Stimulated activated CD8-positive, alpha-beta memory T cell treated with anti-CD3 and anti-CD28 coated beads, Interleukin-15, amount 100 ng/mL, for 4 hours (primary cell): ENCODE data around the gene DOK4.

Experiments
- DNase-seq, 2 donors: peaks; one replicate each; pipeline ENCODE4 v3.0.0-alpha.2; 2020; ENCODE audit warnings: low read depth in 2 of 2

DOK4 gene

GRCh38 chr16:57477531-57478202, 8.6 kb downstream of the DOK4 start:
- DNase-seq, result no peak

DNA sequence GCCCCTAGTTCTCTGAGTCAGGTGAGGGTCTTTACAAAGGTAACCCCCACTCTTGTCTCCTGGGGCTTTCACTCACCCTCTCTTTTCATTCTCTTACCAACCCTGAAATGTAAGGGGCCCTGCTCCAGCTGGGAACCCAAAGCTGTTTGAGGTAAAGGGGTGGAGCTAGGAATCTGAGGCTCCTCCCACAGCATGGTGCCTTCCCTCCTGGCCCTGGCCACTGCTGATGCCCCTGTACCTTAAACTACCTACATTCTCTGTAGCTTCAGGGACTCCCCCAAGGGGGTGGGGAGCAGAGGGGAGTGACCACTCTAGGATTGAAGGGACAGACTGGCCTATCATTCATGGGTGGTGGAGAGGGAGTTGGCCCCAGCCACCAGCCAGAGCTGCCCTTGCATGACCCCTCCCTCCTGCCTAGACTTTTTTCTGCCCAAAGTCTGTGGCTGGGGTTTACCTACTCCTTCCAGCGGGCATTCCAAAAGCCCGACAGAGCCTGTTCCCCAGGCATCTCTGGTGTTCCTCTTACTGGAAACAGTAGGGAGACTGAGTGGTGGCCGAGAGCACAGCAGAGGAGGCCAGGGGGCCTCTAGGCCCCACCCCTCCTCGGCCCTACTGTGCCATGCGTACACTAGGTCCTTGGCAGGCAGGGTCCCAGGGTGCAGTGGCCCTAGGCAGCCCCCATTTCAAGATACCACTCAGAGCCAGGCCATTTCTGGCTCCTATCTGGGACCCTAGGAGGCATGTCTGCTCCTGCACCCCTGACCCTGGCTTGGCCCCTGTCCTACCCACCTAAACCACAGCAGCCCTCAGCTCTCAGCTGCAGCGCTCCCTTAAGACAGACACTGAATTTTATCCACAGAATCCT, 9.5 kb downstream of the DOK4 start:
- no peak for DNase-seq

GRCh38 chr16:57475711-57476339, 10.5 kb downstream of the DOK4 start:
- peak; percentile 34 to 37 for DNase-seq

DNA sequence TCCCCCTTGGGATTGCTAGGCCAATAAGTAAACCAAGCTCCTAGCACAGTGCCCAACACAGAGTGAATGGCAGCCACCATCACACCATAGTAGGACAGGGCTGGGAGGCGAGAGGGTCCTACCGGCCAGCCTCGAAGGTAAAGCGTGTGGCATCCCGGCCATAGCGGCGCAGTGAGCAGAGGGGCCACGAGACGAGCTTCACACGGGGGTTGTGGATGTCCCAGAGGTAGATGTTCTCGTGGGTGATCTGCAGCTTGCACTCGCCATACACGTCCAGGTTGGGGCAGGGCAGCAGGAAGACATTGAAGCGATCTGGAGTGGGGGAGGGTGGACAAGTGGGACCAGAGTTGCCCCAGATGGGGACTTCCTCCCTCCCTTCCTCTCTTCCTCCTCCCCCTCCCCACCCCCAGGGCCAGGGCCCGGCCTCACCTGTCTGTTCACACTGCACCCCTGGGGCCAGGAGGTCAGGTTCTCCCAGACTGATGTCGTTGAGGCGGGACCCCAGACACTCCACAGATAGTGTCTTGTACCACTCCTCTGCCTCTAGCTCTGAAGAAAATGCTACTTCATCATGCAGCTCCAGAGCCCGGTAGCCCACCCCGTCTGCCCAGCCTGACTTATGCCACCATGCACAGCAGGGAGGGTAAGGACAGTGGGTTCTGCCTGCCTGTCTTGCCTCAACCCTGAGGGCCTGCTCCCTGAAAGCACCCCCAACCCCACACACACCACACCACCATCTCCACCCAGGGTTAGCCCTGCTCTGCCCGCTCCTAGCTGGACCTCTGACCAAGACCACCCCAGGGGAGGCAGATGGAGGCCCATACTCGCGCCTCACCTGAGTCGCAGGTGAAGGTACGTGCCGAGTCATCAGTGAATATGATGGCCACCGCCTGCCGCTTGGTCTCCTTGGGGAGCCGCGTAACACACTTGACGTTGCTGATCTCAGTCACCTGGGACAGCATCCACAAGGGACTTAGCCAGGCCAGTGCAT, 11.3 kb downstream of the DOK4 start:
- DNase-seq, result no peak

DNA sequence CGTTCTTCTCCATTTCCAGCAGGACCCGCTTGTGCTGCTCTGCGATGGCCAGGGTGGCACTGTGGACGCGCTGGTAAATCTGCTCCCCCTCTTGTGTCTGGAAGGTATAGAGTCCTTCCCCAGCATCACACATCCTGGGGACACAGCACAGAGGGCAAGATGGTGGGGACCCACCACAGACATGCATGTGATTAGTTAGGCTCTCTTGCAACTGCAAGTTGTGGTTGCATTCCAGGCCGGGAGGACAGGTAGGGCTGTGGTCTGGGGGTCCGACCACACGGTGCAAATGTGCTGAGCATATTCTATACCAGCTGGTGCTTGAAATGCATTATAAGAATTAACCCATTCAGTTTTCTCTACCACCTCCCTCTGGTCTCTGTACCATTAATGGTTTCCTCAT, 12.4 kb downstream of the DOK4 start:
- DNase-seq, result no peak

DNA sequence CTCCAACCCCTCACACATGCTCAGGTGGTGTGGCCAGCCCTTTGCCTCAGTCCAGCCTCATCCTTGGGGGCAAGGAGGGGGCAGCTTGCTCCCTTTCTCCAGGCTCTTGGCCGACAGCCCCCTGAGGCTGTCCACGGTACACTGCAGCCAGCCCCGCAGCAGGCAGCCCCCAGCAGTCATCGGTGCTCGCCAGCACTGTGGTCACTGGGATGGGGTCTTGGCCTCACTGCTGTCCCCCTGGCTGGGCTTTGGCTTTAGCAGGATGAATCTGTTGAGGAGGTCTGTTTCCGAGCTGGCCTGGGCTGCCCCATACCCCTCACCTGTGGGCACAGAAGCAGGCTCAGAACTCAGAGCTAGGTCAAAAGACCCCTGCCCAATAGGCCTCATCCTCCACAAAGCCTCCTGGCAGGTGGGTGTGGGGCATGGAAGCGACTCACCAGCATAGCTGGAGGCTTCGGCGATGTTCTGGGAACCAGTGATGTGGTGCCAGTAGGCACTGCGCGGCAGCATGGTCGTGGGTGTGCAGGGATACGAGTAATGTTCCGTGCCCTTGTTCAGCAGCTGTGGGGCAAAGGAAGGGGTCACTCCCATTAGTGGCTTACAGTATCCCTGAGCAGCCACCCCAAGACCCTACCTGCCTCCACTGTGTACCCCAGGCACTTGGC, 13.0 kb downstream of the DOK4 start:
- DNase-seq, result no peak

DNA sequence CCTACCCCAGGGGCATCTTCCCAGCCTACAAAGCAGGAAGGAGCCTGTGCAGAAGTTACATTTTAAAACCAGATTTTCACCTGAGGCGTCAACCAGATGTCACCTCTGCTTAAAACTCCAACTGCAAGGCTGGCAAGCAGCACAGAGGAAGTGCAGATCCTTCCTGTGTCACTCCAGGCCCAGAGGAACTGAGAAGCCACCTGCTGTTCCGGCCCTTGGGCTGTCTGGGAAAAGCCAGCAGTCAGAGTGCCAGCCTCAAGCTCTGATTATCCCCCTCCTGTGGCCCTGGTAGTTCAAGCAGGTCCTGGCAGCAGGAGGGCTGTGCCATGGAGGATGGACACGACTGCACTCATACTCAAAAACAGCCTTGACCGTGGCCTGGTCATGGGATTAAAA, 13.6 kb downstream of the DOK4 start:
- no peak for DNase-seq

DNA sequence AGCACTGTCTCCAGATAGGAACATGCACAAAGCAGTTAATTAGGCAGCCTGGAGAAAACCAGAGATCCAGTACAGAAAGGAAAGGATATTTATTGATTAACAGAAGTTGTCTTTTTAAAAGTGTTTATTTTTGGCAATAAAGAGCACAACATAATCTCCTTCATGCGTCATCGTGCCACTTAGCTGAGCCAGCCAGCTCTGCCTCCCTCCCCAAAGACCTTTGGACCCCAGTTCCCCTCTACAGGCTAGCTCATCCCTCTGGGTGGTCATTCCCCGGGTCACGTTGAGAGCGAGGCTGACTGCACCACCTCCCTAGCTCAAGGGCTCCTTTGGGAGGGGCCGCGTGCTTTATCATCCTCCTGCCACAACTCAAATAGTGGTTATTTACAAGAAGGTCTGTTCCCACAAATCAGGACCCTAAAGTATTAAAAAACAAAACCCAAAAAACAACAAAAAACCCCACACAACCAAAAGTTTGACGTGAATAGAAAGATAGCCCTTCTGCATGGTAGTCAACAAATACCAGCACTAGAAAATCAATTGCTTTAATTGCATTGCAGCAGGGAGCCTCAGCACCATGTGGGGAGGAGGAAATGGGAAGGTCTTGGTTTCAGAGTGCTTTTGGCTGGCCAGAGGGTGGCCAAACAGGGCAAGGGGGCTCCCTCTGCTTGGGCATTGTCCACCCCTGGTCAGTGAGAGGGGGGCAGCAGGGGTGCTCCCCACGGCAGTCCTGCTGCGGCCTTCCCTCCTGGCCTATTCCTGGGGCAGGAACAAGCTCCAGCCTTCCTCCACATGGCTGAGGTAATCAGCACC, 14.2 kb downstream of the DOK4 start:
- no peak for DNase-seq

DNA sequence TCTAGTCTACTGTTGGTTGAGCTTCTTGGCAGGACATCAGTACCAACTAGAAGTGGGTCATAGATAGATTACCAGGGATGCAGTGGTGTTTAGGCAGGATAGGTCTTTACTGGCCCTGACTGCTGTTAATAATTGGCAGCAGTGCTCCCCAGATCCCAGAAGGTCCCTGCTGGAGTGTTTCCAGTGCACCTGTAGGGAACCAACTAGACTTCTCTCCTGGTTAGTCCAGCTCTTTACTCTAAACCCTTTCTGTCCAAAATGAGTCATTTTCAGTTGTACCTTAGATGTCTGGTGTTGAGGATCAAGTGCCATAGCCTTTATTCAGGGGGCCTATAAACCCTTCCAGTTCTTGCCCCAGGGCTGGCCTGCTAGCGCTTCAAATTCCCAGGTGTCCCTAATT, 15.1 kb downstream of the DOK4 start:
- DNase-seq, result no peak

- no peak for DNase-seq
Measured at GRCh38 chr16:57470711-57471110, 15.6 kb downstream of the DOK4 start.

- DNase-seq, result no peak
Measured at GRCh38 chr16:57469917-57470470, 16.3 kb downstream of the DOK4 start.

DNA sequence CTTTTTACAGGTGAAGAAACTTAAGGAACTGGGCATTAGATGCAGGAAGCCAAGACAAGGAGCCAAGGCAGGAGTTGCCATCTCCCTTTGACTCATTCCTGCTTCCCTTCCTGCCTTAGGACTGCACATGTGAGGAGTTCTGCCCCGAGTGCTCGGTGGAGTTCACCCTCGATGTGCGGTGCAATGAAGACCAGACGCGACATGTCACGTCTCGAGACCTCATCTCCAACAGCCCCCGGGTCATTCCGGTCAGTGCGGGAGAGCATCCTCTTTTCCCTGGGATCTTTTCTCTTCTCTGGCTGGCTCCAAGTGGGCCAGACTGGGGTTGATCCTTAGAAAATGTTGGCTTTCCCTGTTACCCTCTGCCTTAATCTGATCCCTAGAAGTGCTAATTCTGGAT, 17.2 kb downstream of the DOK4 start:
- no peak for DNase-seq

DNA sequence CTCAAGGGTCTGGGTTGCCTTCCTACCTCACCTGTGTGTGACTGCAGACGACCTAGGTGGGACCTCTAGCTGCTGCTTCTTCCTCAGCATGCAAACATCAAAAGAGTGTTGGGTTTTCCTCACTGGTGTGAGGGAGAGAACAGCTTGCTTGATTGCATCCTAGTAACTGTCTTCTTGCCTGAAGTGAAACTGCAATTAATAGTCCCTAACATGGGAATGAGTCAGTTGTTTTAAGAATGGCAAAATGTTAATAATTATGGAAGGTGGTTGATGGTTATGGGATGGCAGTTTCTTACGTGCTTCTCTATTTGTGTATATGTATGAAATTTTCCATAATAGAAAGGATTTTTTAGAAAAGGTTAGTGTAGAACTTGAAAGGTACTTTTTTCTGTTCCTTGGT, 17.9 kb downstream of the DOK4 start:
- no peak for DNase-seq

DNA sequence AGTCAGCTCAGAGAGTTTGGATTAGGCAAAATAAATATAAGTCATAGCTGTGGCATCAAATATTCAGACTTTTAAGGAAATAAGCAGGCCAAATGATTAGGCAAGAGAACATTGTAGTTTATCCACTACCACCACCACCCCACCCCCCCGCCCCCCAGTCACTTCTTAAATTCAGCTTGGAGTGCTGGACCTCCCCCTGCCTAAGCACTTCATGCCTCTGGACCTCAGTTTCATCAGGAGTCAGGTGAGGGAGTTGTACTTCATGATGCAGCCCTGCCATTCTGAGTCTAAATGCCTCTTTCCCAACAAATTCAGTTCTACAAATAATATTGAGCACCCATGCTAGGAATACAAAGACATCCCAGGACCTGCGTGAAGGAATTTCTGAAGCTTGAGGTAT, 21.8 kb downstream of the DOK4 start:
- DNase-seq, result no peak

GRCh38 chr16:57462978-57463362, 23.3 kb downstream of the DOK4 start:
- no peak for DNase-seq

- DNase-seq, result peak; percentile 78 to 80
Measured at GRCh38 chr16:57462209-57462977, 23.9 kb downstream of the DOK4 start, which contains the start of gene POLR2C. Gene POLR2C, plus strand, starts transcription at chr16:57462679. Its CDS starts 46 bp downstream, at chr16:57462725.

- DNase-seq, result no peak
Measured at GRCh38 chr16:57452021-57452420, 34.3 kb downstream of the DOK4 start.

- peak; percentile 84 to 88 for DNase-seq
Measured at GRCh38 chr16:57447186-57447962, 38.9 kb downstream of the DOK4 start, which contains the start of the genes CIAPIN1 and COQ9. Gene CIAPIN1, minus strand, starts transcription at chr16:57447385. Its CDS starts 6,457 bp downstream, at chr16:57440928. Gene COQ9, plus strand, starts transcription at chr16:57447479. Its CDS starts 27 bp downstream, at chr16:57447506.
